MCF 10A (cell line): Measurements from ENCODE around the gene PM20D2. TPM values are rescaled to one million over a fixed set of nuclear protein-coding genes. Genes with fewer than 3 reads are reported as not detected.

Experiments
- BruUV-seq: library from RNA; stranded (reverse); fragments of 400-500 nt; replicated peaks from 2 replicates; lab custom pipeline; 2021; lab: Mats Ljungman, UMichigan
- CTCF ChIA-PET: fragments of 300-600 bp; sonication (Branson Sonifier 250); formaldehyde crosslinking; extraction: SDS; loops from one replicate; lab custom pipeline; 2021; ENCODE audit warnings: antibody characterized with exemption, inconsistent platforms; lab: Yijun Ruan, JAX
- POLR2A ChIA-PET: fragments of 300-600, 350-650 bp; sonication (Branson Sonifier 250); formaldehyde crosslinking; extraction: SDS; loops from one replicate; lab custom pipeline; 2020; ENCODE audit warnings: antibody characterized with exemption, inconsistent platforms; lab: Yijun Ruan, JAX
- DNase-seq: peaks from one replicate; pipeline ENCODE4 v3.0.0-alpha.2; 2018; ENCODE audit not compliant: unreplicated experiment
- H3K27ac Mint-ChIP-seq: one replicate; pipeline ENCODE4 v1.8.0; 2022; ENCODE audit warnings: mild to moderate bottlenecking, low read depth, mixed read lengths; ENCODE audit not compliant: unreplicated experiment
- H3K27me3 Mint-ChIP-seq: one replicate; pipeline ENCODE4 v1.8.0; 2022; ENCODE audit warnings: mixed read lengths; ENCODE audit not compliant: insufficient read depth, unreplicated experiment
- H3K36me3 Mint-ChIP-seq: one replicate; pipeline ENCODE4 v1.8.0; 2022; ENCODE audit warnings: mild to moderate bottlenecking, moderate library complexity, mixed read lengths; ENCODE audit not compliant: insufficient read depth, unreplicated experiment
- H3K4me1 Mint-ChIP-seq: one replicate; pipeline ENCODE4 v1.8.0; 2022; ENCODE audit warnings: mixed read lengths; ENCODE audit not compliant: insufficient read depth, unreplicated experiment
- H3K4me3 Mint-ChIP-seq: one replicate; pipeline ENCODE4 v1.8.0; 2022; ENCODE audit warnings: mild to moderate bottlenecking, moderate library complexity, mixed read lengths; ENCODE audit not compliant: unreplicated experiment
- H3K9me3 Mint-ChIP-seq: one replicate; pipeline ENCODE4 v1.8.0; 2022; ENCODE audit warnings: mixed read lengths; ENCODE audit not compliant: unreplicated experiment
- intact Hi-C: fragments of 100-400 bp; cut with micrococcal nuclease; formaldehyde crosslinking; loops from 2 replicates; pipeline ENCODE4 v1.14.1; 2022
- total RNA-seq: library from RNA; stranded (reverse); gene quantifications from 2 replicates; pipeline ENCODE4 v1.2.3, GENCODE V29; 2022
- TF ChIP-seq, protein P1 (sequence below): fragments of 200-600 bp; IDR thresholded peaks from one replicate; pipeline ENCODE4 v1.8.0; 2022; ENCODE audit warnings: antibody characterized with exemption, mild to moderate bottlenecking; ENCODE audit not compliant: unreplicated experiment

PM20D2 gene
- total RNA-seq, 1 experiment from 2014 or later = 11.9 TPM

DNA sequence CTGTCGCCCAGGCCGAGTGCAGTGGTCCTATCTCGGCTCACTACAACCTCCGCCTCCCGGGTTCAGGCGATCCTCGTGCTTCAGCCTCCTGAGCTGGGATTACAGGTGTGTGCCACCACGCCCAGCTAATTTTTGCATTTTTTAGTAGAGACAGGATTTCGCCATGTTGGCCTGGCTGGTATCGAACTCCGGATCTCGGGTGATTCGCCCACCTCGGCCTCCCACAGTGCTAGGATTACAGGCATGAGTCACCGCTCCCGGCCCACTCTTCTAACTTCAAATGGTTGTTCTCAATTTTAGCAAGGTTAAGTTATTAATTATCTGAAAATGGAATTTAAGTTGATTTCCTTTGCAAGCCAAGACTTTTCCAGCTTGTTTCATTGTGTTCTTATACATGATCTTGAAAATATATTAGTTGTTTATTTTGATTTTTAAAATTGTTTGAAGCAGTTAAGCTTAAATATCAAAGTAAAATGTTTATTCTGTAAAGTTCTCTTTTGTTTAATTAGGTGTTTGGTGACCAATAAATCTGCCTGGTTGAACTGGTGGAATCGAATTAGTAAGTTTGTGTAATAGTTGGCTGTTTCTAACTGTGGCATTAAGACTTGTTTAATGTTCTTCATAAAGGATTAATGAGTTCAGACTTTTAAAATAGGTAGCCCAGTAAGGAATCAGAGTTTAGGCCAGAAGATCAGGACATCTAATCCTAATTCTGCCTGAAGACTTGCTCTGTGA lies 2.3 kb downstream of the PM20D2 start:
- no TSS peak for BruUV-seq
- Mint-ChIP-seq H3K4me1 (peaks cover 22% of the 10 kb centered on the region), H3K36me3 (peaks cover 22% of the 10 kb centered on the region), H3K9me3 (no peaks in the 10 kb centered on the region), H3K4me3 (peak overlapping the region; percentile 31), H3K27me3 (no peaks in the 10 kb centered on the region), H3K27ac (no peak overlapping the region)
- POLR2A ChIA-PET = interaction anchor here (1.0 to 4.5 kb wide), 6 partner anchors 10 to 184 kb away, joined by 3 to 110 read pairs (median 6); partner anchors contain the start of genes PNRC1 and RNGTT
- peak; percentile 54 for DNase-seq
- CTCF ChIA-PET = interaction anchor here (0.7 to 1.7 kb wide), 5 partner anchors 10 to 258 kb away, joined by 3 to 7 read pairs (median 3); no protein-coding TSS in a partner anchor
- TF ChIP-seq, protein P1, sequence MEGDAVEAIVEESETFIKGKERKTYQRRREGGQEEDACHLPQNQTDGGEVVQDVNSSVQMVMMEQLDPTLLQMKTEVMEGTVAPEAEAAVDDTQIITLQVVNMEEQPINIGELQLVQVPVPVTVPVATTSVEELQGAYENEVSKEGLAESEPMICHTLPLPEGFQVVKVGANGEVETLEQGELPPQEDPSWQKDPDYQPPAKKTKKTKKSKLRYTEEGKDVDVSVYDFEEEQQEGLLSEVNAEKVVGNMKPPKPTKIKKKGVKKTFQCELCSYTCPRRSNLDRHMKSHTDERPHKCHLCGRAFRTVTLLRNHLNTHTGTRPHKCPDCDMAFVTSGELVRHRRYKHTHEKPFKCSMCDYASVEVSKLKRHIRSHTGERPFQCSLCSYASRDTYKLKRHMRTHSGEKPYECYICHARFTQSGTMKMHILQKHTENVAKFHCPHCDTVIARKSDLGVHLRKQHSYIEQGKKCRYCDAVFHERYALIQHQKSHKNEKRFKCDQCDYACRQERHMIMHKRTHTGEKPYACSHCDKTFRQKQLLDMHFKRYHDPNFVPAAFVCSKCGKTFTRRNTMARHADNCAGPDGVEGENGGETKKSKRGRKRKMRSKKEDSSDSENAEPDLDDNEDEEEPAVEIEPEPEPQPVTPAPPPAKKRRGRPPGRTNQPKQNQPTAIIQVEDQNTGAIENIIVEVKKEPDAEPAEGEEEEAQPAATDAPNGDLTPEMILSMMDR = no peak
- intact Hi-C loops = loop anchor here (5.0 kb wide), 2 partner anchors 66 to 149 kb away; partner anchors contain the start of gene PNRC1

DNA sequence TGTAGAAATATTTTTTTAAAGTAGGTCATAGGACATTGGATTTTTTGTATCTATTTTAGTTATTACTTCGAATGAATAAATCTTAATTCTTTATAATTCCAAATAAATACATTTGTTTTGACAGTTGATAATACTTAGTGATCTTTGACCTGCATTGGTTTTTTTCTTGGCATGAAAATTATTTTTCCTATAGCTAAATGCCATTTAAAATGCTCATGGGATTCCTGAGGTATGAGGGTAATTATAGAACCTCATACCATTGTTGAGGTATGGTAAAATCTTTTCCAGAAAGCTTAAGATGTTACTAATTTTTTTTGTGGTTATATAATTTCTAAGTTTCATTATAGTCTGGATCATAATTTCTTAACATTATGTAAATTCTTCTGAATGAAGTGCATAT lies 8.3 kb downstream of the PM20D2 start:
- ChIA-PET CTCF (interaction anchor here (0.6 to 0.7 kb wide), 2 partner anchors 13 to 14 kb away, joined by 3 to 4 read pairs; no protein-coding TSS in a partner anchor), POLR2A (interaction anchor here (0.5 to 1.5 kb wide), 2 partner anchors 9 to 150 kb away, joined by 3 to 5 read pairs; partner anchors contain the start of gene PM20D2)
- no peak overlapping the region for H3K27ac Mint-ChIP-seq
- peaks cover 34% of the 10 kb centered on the region for H3K36me3 Mint-ChIP-seq
- H3K27me3 Mint-ChIP-seq = no peaks in the 10 kb centered on the region
- intact Hi-C loops = no loop called here
- TF ChIP-seq, protein P1 = no peak
- DNase-seq = no peak
- H3K4me3 Mint-ChIP-seq = no peak overlapping the region
- H3K9me3 Mint-ChIP-seq = no peaks in the 10 kb centered on the region
- no TSS peak for BruUV-seq
- H3K4me1 Mint-ChIP-seq = peaks cover 6% of the 10 kb centered on the region

DNA sequence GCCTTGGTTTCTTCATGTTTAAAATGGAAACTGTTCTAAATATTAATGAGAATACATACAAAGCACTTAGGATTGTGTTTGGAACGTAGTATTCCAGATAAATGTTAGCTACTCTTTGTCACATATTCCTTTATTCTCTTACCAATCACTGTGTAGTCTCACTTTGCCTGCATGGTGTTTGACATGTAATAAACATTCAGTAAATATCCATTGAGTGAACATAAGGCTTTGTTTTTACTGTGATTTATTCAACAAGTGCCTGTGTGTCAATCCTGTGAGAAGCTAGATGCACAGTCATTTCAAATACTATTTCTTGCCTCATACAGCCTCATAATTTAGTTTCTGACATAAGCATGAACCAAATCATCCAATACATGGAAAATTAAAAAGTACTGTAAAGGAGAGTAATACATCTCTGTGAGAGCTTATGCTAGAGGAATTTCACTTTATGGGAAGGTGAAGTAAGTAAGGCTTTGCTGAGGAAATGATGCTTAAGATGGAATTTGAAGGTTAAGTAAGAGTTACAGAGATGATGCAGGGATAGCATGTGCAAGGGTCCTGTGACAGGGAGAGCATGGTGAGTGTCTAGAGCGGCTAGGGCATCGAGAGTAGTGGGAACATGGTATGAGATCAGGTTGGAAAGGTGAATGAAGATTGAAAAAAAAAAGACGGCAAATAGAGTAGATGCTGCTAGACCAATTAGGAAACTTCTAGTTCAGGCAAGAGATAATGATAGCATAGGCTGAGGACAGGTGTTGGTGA lies 14.7 kb downstream of the PM20D2 start:
- TF ChIP-seq, protein P1 = no peak
- ChIA-PET POLR2A (no interaction called here), CTCF (no interaction called here)
- no peak overlapping the region for H3K4me3 Mint-ChIP-seq
- no peaks in the 10 kb centered on the region for H3K9me3 Mint-ChIP-seq
- no peak overlapping the region for H3K27ac Mint-ChIP-seq
- no peaks in the 10 kb centered on the region for H3K4me1 Mint-ChIP-seq
- peaks cover 31% of the 10 kb centered on the region for H3K36me3 Mint-ChIP-seq
- intact Hi-C loops = no loop called here
- BruUV-seq = no TSS peak
- H3K27me3 Mint-ChIP-seq = no peaks in the 10 kb centered on the region
- DNase-seq = no peak
